HepG2 (cell line): ENCODE results near the gene C11orf21.

Experiments
- BCL3 ChIP-seq: sonication (generic); formaldehyde crosslinking; IDR thresholded peaks from 2 replicates; pipeline ENCODE4 v1.5.1; 2020; ENCODE audit warnings: mild to moderate bottlenecking, missing genetic modification reagents, moderate library complexity
- CREB1 ChIP-seq, 2 experiments: fragments of 450-650 bp in 1 of 2; IDR thresholded peaks; 2 replicates each; pipeline ENCODE4 v1.6.1; 2016 to 2017; ENCODE audit warnings: control low read depth in 1 of 2, mild to moderate bottlenecking in 1 of 2, missing compliant biosample characterization in 1 of 2, missing genetic modification characterization in 1 of 2
- HIVEP1 ChIP-seq: sonication (generic); formaldehyde crosslinking; IDR thresholded peaks from 2 replicates; pipeline ENCODE4 v1.4.0; 2020; ENCODE audit warnings: mild to moderate bottlenecking, missing genetic modification reagents
- JUN ChIP-seq: sonication (generic); formaldehyde crosslinking; IDR thresholded peaks from 2 replicates; pipeline ENCODE4 v1.4.0; 2020; ENCODE audit warnings: mild to moderate bottlenecking, missing genetic modification reagents
- REPIN1 ChIP-seq: sonication (generic); formaldehyde crosslinking; IDR thresholded peaks from 2 replicates; pipeline ENCODE4 v1.8.0; 2022; ENCODE audit warnings: missing genetic modification reagents, low read depth, mild to moderate bottlenecking, borderline replicate concordance
- TCF12 ChIP-seq, 2 experiments: fragments of 450-650 bp in 1 of 2; sonication (generic) in 1 of 2; formaldehyde crosslinking in 1 of 2; IDR thresholded peaks; 2 replicates each; pipeline versions ENCODE4 v1.6.1 to v1.8.0; 2017 to 2022; ENCODE audit warnings: antibody characterized with exemption in 1 of 2, mild to moderate bottlenecking in 1 of 2, missing genetic modification reagents in 1 of 2, moderate library complexity in 1 of 2
- TCF7L2 ChIP-seq: IDR thresholded peaks from 2 replicates; pipeline ENCODE4 v1.6.1; 2011; ENCODE audit warnings: mild to moderate bottlenecking, low read depth, low read length, moderate library complexity

- TF ChIP-seq TCF12 (IDR thresholded peaks at IDR 0.05) = no peak
- TF ChIP-seq TCF12 (CRISPR knock-in tag; IDR thresholded peaks at IDR 0.05) = no peak
- TF ChIP-seq JUN (CRISPR knock-in tag) = no peak
- no peak for TF ChIP-seq HIVEP1 (CRISPR knock-in tag)
- TF ChIP-seq CREB1 (IDR thresholded peaks at IDR 0.05) = no peak
- TF ChIP-seq CREB1 (CRISPR knock-in tag; IDR thresholded peaks at IDR 0.05) = no peak
- TF ChIP-seq BCL3 (CRISPR knock-in tag) = no peak
- no peak for TF ChIP-seq TCF7L2
- TF ChIP-seq REPIN1 = no peak
These were observed 36.3 kb downstream of the C11orf21 start for GRCh38 chr11:2265396-2265795.
